Testis (tissue), 3 donors: ENCODE data around the gene CNNM3. TPM values are rescaled to one million over a fixed set of nuclear protein-coding genes. Genes with fewer than 3 reads are reported as not detected.

Experiments
- DNase-seq: peaks from one replicate; pipeline ENCODE4 v3.0.0-alpha.2; 2019
- H3K27ac ChIP-seq, 2 donors: fragments of 200-600 bp; sonication (generic); one replicate each; pipeline ENCODE4 v1.5.1; 2019
- H3K27me3 ChIP-seq: fragments of 200-600 bp; sonication (generic); one replicate; pipeline ENCODE4 v1.5.1; 2019
- H3K36me3 ChIP-seq: fragments of 200-600 bp; sonication (generic); one replicate; pipeline ENCODE4 v1.5.1; 2017; ENCODE audit warnings: low read depth; ENCODE audit errors: missing control alignments
- H3K4me1 ChIP-seq: fragments of 200-600 bp; sonication (generic); one replicate; pipeline ENCODE4 v1.5.1; 2019
- H3K4me3 ChIP-seq, 2 donors: fragments of 200-600 bp; sonication (generic); one replicate each; pipeline ENCODE4 v1.5.1; 2017 to 2019
- H3K9me3 ChIP-seq: fragments of 200-600 bp; sonication (generic); one replicate; pipeline ENCODE4 v1.5.1; 2017
- CTCF ChIP-seq, 3 experiments: fragments of 450-650 bp in 2 of 3; fragments of 200-600 bp in 1 of 3; sonication (generic) in 1 of 3; IDR thresholded peaks; one replicate each; pipeline ENCODE4 v1.5.1; 2016 to 2019; ENCODE audit warnings: antibody characterized with exemption in 3 of 3, mild to moderate bottlenecking in 2 of 3, moderate library complexity in 1 of 3
- POLR2A ChIP-seq: fragments of 450-650 bp; IDR thresholded peaks from one replicate; pipeline ENCODE4 v1.6.1; 2017; ENCODE audit warnings: antibody characterized with exemption, mild to moderate bottlenecking, moderate library complexity
- WGBS, 2 donors: methylation state at CpG; one replicate each; pipeline ENCODE4 v1.1.5; 2018; 5-methylcytosine and 5-hydroxymethylcytosine counted together
- intact Hi-C: fragments of 100-400 bp; cut with DNase I; formaldehyde crosslinking; loops from one replicate; pipeline ENCODE4 v1.15.1; 2023; ENCODE audit warnings: low total_unique reads
- polyA plus RNA-seq: library from polyadenylated mRNA; stranded (reverse); fragments of 350-450 nt; fragmentation: Illumina TruSeq; extraction: RNeasy Lipid Tissue Mini Kit (QIAGEN cat#74804); gene quantifications from one replicate; pipeline ENCODE4 v1.2.3, GENCODE V29; 2014; ENCODE audit warnings: low read depth, low replicate concordance; ENCODE audit not compliant: insufficient read depth
- total RNA-seq, 2 donors: library from RNA; depleted of rRNA; stranded (reverse); fragments of >200 nt; gene quantifications; one replicate each; pipeline ENCODE4 v1.2.3, GENCODE V29; 2016

Gene CNNM3
- total and polyA plus RNA-seq, 3 donors from 2014 or later: 32.2 to 33.6 (median 33.5) TPM

- Histone ChIP-seq H3K36me3 (no peaks in the 10 kb centered on the region), H3K27me3 (no peaks in the 10 kb centered on the region), H3K4me1 (peaks cover 6% of the 10 kb centered on the region), H3K9me3 (no peaks in the 10 kb centered on the region), H3K27ac (no peak overlapping the region), H3K4me3 (no peak overlapping the region)
- WGBS, 2 donors: 84 to 88% methylated on average over 13 to 16 of the region's 16 CpGs
- intact Hi-C loops: no loop called here
- no peak for DNase-seq
- TF ChIP-seq CTCF (IDR thresholded peaks at IDR 0.05): no peak
- no peak for TF ChIP-seq POLR2A
Observed at GRCh38 chr2:96841701-96842495, 25.8 kb downstream of the CNNM3 start.

- no peak overlapping the region for H3K4me3 ChIP-seq
- no peak for TF ChIP-seq CTCF (IDR thresholded peaks at IDR 0.05)
- TF ChIP-seq POLR2A: no peak
- H3K27me3 ChIP-seq: no peaks in the 10 kb centered on the region
- intact Hi-C loops: no loop called here
- no peaks in the 10 kb centered on the region for H3K9me3 ChIP-seq
- H3K36me3 ChIP-seq: no peaks in the 10 kb centered on the region
- no peak overlapping the region for H3K27ac ChIP-seq
- no peak for DNase-seq
- H3K4me1 ChIP-seq: peaks cover 6% of the 10 kb centered on the region
- WGBS, 2 donors: 82 to 97% methylated on average over 5 to 7 of the region's 7 CpGs
Observed at GRCh38 chr2:96842600-96842999, 26.5 kb downstream of the CNNM3 start.

DNA sequence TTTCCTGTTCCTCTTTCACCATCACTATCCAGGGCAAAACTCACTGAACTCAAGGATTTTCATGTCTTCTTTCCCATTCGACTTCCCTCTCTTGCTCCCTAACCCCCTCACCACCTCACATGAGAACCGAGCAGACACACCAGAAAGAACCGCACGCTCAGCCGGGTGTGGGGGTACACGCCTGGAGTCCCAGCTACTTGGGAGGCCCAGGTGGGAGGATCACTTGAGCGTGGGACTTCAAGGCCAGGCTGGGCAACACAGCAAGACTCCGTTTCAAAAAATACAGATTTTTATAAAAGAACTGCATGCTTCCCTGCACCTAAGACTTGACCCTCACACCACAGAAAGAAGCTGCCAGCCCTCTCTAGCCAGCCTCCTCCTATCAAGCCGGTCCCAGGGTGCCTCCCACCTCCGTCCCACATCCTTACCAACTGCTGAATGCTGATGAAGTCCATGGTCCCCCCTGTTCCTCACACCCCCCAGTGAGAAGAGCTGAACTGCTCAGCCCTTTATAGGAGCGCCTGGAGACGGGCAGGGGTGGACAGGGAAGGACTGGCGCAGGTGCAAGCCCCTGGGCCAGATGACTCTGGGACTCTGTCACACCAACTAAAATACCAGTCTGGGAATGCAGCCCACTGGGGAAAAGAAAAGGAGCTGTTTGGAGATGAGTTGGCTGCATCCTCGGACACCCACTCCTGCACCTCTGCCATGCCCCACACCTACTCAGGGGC, 27.6 kb downstream of the CNNM3 start, which contains the start of gene ANKRD23:
Gene ANKRD23 (minus strand): TSS at position 484 of the 731 bp plus-strand sequence. CDS start 29 bp downstream, at position 455.
- no peak for DNase-seq
- WGBS, 2 donors: 90% methylated on average over 14 of the region's 14 CpGs
- no peaks in the 10 kb centered on the region for H3K27me3 ChIP-seq
- no peak within 1 kb of the TSS for H3K27ac ChIP-seq
- H3K9me3 ChIP-seq: no peaks in the 10 kb centered on the region
- no peak within 1 kb of the TSS for H3K4me3 ChIP-seq
- intact Hi-C loops: no loop called here
- no peaks in the 10 kb centered on the region for H3K36me3 ChIP-seq
- TF ChIP-seq POLR2A (no peak), CTCF (IDR thresholded peaks at IDR 0.05) (no peak)
- peaks cover 6% of the 10 kb centered on the region for H3K4me1 ChIP-seq

GRCh38 chr2:96844405-96844808, 28.3 kb downstream of the CNNM3 start:
- intact Hi-C loops: no loop called here
- H3K9me3 ChIP-seq: no peaks in the 10 kb centered on the region
- no peak for DNase-seq
- H3K4me1 ChIP-seq: peaks cover 4% of the 10 kb centered on the region
- no peak overlapping the region for H3K27ac ChIP-seq
- H3K36me3 ChIP-seq: no peaks in the 10 kb centered on the region
- WGBS, 2 donors: 88 to 90% methylated on average over 2 to 17 of the region's 17 CpGs
- TF ChIP-seq CTCF (IDR thresholded peaks at IDR 0.05) (no peak), POLR2A (no peak)
- no peaks in the 10 kb centered on the region for H3K27me3 ChIP-seq
- H3K4me3 ChIP-seq: no peak overlapping the region
